ENCODE measurements around the gene NEK11. TPM values are rescaled to one million over a fixed set of nuclear protein-coding genes. Genes with fewer than 3 reads are reported as not detected.

NEK11 gene, protein sequence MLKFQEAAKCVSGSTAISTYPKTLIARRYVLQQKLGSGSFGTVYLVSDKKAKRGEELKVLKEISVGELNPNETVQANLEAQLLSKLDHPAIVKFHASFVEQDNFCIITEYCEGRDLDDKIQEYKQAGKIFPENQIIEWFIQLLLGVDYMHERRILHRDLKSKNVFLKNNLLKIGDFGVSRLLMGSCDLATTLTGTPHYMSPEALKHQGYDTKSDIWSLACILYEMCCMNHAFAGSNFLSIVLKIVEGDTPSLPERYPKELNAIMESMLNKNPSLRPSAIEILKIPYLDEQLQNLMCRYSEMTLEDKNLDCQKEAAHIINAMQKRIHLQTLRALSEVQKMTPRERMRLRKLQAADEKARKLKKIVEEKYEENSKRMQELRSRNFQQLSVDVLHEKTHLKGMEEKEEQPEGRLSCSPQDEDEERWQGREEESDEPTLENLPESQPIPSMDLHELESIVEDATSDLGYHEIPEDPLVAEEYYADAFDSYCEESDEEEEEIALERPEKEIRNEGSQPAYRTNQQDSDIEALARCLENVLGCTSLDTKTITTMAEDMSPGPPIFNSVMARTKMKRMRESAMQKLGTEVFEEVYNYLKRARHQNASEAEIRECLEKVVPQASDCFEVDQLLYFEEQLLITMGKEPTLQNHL
- 6.1 and 9.6 TPM in 2 replicates for total RNA-seq
- 5.1 TPM for polyA plus RNA-seq (2012)

- DNase-seq (ENCODE audit: low read depth) = peak; percentile 92
Measured at GRCh38 chr3:131026321-131027151, at the start of gene NEK11, which contains the start of gene ASTE1. NEK11 (plus strand) TSS chr3:131026877; CDS start chr3:131029709, 2,832 bp downstream. ASTE1 (minus strand) TSS chr3:131026825; CDS start chr3:131025306, 1,519 bp downstream.

- DNase-seq (ENCODE audit: low read depth) = no peak
Measured at GRCh38 chr3:130979117-130979516, 47.6 kb upstream of the NEK11 start.

DNA sequence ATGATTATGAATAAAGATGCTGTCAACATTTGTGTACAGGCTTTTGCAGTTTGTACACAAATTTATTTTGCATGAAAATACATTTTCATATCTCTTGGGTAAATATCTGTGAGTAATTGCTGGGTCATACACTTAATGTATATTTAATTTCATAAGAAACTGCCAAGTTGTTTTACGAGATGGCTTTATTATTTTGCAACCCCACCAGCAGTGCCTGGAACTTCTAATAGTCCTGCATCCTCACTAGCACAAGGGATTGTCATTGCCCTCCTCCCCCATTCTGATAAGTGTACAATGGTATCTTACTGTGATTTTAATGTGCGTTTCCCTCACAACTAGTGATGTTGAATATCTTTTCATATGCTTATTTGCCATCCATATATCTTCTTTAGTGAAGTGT lies 45.2 kb upstream of the NEK11 start:
- DNase-seq (ENCODE audit: low read depth) = no peak

DNA sequence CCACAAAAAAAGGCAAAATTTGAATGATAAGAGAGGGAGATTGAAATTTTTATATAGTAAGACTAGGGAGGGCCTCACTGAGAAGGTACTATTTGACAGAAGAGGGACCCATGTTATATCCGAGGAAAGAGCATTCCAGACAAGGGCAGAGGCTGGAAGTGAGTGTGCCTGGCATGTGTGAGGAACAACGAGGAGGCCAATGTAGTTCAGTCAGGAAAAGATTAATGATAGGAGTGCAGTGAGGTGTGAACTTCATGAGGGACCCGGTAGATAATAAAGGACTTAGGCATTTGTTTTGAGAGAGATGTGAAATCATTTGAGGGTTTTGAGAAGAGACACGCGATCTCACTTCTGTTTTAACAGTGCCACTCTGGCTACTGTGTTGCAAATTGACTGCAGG lies 36.4 kb upstream of the NEK11 start:
- no peak for DNase-seq (ENCODE audit: low read depth)

- peak; percentile 69 for DNase-seq (ENCODE audit: low read depth)
Measured at GRCh38 chr3:130991126-130991525, 35.6 kb upstream of the NEK11 start.

- peak; percentile 67 for DNase-seq (ENCODE audit: low read depth)
Measured at GRCh38 chr3:130992344-130992743, 34.3 kb upstream of the NEK11 start.

- DNase-seq (ENCODE audit: low read depth) = no peak
Measured at GRCh38 chr3:130997289-130997688, 29.4 kb upstream of the NEK11 start.

- no peak for DNase-seq (ENCODE audit: low read depth)
Measured at GRCh38 chr3:131001071-131001470, 25.6 kb upstream of the NEK11 start.

DNA sequence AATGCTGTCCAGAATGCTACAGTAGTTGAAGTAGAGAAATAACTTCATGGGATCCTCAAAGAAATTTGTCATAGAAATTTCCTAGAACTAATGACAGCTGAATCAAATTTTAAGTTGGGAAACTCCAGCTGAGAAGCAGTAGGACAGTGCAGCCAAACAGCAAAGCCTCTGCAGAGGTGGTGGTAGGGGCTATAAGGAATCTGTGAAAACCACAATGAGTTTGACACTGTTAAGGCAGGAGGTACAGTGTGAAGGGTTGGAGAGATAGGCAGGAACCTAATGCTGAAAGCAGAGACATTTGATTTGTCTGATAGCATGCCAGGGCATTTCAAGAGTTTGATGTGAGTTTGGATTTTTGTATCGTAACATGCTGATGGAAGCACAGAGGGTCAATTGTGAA lies 22.1 kb upstream of the NEK11 start:
- DNase-seq (ENCODE audit: low read depth) = no peak

DNA sequence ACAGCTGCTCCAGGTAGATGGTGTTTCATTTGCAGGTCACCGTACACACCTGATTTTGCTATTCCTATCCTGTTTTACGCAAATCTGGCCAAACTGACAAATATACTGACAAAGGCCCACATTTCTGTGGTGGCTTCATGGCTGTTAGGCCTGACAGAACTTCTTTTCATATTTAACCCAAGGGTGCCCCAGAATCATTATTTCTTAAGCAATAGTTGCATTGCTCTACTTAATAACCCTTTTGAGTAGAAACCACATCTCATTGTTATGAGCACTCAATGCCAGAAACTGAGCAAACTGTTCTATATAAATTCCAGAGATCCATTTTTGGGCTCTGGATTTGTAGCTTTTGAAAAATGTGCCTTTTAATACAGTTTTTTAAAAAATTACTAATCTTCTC lies 19.4 kb upstream of the NEK11 start:
- no peak for DNase-seq (ENCODE audit: low read depth)

- DNase-seq (ENCODE audit: low read depth) = no peak
Measured at GRCh38 chr3:131007782-131008181, 18.9 kb upstream of the NEK11 start.

GRCh38 chr3:131008326-131008725 lies 18.4 kb upstream of the NEK11 start:
- DNase-seq (ENCODE audit: low read depth) = no peak

- no peak for DNase-seq (ENCODE audit: low read depth)
Measured at GRCh38 chr3:131009698-131010097, 17.0 kb upstream of the NEK11 start.

- no peak for DNase-seq (ENCODE audit: low read depth)
Measured at GRCh38 chr3:131018970-131019369, 7.7 kb upstream of the NEK11 start.

DNA sequence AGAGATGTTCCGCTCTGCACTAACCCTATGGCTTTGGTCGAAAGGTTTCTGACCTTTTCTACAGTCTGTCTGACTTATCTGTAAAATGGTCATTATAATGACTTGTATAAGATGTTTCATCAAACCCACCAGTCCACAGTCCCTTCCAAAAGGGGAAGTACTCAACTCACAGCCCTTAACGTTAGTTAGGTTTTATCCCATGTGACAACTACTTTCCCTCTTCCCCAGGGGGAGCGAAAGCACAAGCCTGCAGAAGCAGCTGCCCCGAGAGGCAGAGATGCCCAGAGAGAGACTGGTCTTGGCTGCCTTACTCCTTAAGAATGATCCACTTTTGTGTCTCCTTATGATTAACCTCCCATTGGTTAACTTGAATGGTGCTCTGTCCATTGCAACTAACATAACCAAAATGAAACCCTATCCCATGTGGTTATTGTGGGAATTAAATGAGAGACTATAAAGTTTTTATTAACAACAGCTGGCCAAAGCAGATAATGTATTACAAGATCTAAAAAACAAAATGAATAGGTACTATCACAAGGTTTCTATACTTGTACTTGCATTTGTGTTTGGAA lies 6.5 kb upstream of the NEK11 start:
- peak; percentile 67 for DNase-seq (ENCODE audit: low read depth)

DNA sequence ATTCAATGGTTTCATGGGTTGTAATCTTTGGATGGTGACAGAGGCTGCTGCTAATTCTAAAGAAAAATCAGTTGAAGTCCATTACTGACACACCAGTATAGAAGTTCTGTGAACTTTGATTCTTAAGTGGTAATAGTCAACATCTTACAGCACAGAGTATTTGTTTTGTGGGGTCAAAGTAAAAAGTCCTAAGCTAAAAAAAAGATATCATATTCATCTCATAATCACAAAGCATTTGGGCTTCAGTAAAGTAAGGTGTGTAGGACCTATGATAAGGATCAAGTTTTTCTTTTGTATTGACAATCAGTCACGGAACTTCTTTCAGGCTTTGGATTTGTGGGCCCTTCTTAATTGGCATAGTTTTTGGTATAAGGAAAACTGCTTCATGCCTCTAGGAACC lies 1.1 kb upstream of the NEK11 start:
- no peak for DNase-seq (ENCODE audit: low read depth)

DNA sequence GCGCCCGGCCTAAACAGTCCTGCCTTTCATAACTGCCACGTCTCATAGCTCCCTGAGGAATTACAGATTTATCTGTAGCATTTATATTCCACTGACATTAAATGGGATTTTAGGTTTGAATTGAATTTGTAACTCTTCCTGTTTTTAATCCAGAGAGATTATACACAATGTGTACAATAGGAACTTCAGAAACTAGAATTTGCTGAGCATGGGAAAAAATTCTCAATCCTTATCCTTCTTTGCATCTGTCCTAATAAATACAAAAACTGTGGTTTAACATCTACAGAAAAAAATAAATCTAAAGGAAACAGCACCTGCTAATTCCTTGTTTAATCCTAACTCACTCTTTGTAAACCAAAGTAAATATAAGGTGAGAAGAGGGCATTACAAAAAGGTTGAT lies 2.2 kb downstream of the NEK11 start:
- DNase-seq (ENCODE audit: low read depth) = no peak

DNA sequence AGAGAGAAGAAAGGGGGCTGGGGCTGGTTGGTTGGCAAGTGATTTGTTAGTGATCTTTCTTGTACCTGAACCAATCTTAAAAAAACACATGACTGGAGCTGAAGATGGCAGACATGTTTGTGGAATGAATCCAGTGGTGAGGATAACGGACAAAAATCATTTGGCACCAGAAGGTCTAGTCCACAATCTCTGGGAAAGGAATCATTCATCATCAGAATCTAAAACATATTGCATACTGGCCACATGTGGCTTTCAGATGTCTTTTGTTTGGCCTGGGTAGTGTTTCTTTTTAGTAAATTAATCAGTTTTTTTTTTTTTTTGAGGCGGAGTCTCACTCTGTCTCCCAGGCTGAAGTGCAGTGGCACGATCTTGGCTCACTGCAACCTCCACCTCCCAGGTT lies 5.0 kb downstream of the NEK11 start:
- DNase-seq (ENCODE audit: low read depth) = no peak

DNA sequence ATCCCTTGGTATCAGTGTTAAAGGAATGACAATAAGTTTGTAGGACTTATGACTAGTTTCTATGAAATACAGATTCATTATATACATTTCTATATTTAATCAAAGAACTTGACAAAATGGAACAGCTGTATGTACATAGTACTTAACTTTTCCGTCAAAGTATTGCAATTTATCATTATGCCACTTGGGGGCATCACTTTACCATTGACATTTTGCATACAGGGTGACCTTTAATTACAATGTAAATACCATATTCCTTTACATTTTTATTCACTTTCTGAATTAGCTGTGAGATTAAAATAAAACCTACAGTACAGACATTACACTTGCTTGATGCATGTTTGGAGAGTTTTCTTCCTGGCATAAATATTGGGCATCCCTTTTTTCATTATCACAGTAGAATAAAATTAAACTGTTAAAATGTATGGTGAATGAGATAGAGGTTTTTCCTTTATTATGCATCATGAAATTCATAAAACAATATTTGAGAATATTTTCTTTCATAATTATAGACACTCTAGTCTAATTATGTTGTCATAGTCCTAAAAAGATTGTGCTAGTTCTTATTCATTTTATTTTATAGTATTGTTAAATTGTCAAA lies 6.9 kb downstream of the NEK11 start:
- DNase-seq (ENCODE audit: low read depth) = peak; percentile 43

- peak; percentile 18 for DNase-seq (ENCODE audit: low read depth)
Measured at GRCh38 chr3:131036200-131036816, 9.6 kb downstream of the NEK11 start.

DNA sequence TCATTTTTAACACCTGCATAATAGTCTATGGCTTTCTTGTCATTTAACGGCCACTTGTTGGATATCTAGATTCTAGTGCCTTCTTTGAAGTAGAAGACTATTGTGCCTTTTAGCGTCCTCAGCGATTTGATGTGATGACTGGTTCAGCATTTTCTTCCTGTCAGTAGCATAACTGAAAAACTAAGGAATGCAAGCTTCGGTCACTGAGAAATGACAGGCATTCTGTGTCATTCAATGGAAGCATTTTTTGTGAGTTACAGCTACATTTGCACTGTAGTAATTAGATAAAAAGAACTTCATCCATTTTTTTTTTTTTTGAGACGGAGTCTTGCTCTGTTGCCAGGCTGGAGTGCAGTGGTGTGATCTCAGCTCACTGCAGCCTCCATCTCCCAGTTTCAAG lies 10.3 kb downstream of the NEK11 start:
- DNase-seq (ENCODE audit: low read depth) = no peak
